Stomach (tissue), 9 donors: Measurements from ENCODE around the gene CHCHD6. TPM values are rescaled to one million over a fixed set of nuclear protein-coding genes. Genes with fewer than 3 reads are reported as not detected.

Experiments used
- DNase-seq, 2 donors: peaks; one replicate each; pipeline versions ENCODE4 v3.0.0 to v3.0.0-alpha.2; 2013 to 2019
- H3K27ac ChIP-seq, 5 donors: fragments of 200-600 bp in 4 of 5; sonication (generic) in 4 of 5; one replicate each; pipeline ENCODE4 v1.5.1; 2013 to 2019; ENCODE audit warnings: mild to moderate bottlenecking in 1 of 5, moderate library complexity in 1 of 5
- H3K27me3 ChIP-seq, 3 donors: fragments of 200-600 bp; sonication (generic); one replicate each; pipeline ENCODE4 v1.5.1; 2017 to 2019; ENCODE audit warnings: mixed run types in 1 of 3
- H3K36me3 ChIP-seq, 4 donors: fragments of 200-600 bp; sonication (generic); 1 replicate in 3 of 4; 2 replicates in 1 of 4; pipeline ENCODE4 v1.5.1; 2016 to 2019
- H3K4me1 ChIP-seq, 4 donors: fragments of 200-600 bp; sonication (generic); one replicate each; pipeline ENCODE4 v1.5.1; 2016 to 2019
- H3K4me3 ChIP-seq, 4 donors: fragments of 200-600 bp; sonication (generic) in 3 of 4; one replicate each; pipeline ENCODE4 v1.5.1; 2016 to 2019; ENCODE audit warnings: mild to moderate bottlenecking in 1 of 4
- H3K9me3 ChIP-seq, 4 donors: fragments of 200-600 bp; sonication (generic); one replicate each; pipeline ENCODE4 v1.5.1; 2016 to 2019
- CTCF ChIP-seq, 7 experiments: fragments of 450-650 bp in 4 of 7; fragments of 200-600 bp in 3 of 7; sonication (generic) in 3 of 7; IDR thresholded peaks; one replicate each; pipeline ENCODE4 v1.5.1; 2016 to 2019; ENCODE audit warnings: antibody characterized with exemption in 7 of 7, control low read depth in 2 of 7, mild to moderate bottlenecking in 1 of 7
- EP300 ChIP-seq: sonication (generic); formaldehyde crosslinking; IDR thresholded peaks from one replicate; pipeline ENCODE4 v1.6.1; 2017; ENCODE audit warnings: antibody characterized with exemption
- POLR2A ChIP-seq, 4 donors: fragments of 450-650 bp; IDR thresholded peaks; one replicate each; pipeline ENCODE4 v1.6.1; 2016; ENCODE audit warnings: antibody characterized with exemption in 4 of 4, control low read depth in 2 of 4, mild to moderate bottlenecking in 1 of 4, moderate library complexity in 1 of 4
- POLR2AphosphoS5 ChIP-seq, 3 donors: sonication (generic); formaldehyde crosslinking; IDR thresholded peaks; one replicate each; pipeline ENCODE4 v1.6.1; 2016; ENCODE audit warnings: antibody characterized with exemption in 3 of 3
- WGBS, 5 donors: extraction: QIAGEN DNeasy Blood & Tissue Kit in 3 of 5; methylation state at CpG; one replicate each; pipeline versions ENCODE4 v1.1.5 to v1.1.7; 2013 to 2018; 5-methylcytosine and 5-hydroxymethylcytosine counted together
- intact Hi-C: fragments of 100-400 bp; cut with DNase I; formaldehyde crosslinking; loops from one replicate; pipeline ENCODE4 v1.15.1; 2023; ENCODE audit warnings: low total_unique reads
- polyA plus RNA-seq, 3 donors: library from polyadenylated mRNA; stranded (reverse); fragments of 200-250 nt; gene quantifications; one replicate each; pipeline ENCODE4 v1.2.3, GENCODE V29; 2013
- total RNA-seq, 5 donors: library from RNA; depleted of rRNA; stranded (reverse); fragments of >200 nt; gene quantifications; one replicate each; pipeline versions ENCODE4 v1.1.0 to v1.2.3, GENCODE V29; 2014 to 2016
- donor health status: healthy with polysubstance abuse.
- donor health status: Bipolar disorder and iron deficiency.
- donor health status: healthy.

Gene CHCHD6
- total and polyA plus RNA-seq, 8 donors = 4.0 to 40.8 (median 11.9) TPM; not detected in 1

GRCh38 chr3:126704494-126705214 lies 614 bp downstream of the CHCHD6 start:
- Histone ChIP-seq H3K4me3 (peak overlapping the region; percentile 80 to 94 (median 90)), H3K9me3 (no peaks in the 10 kb centered on the region), H3K4me1 (peaks cover 6 to 20% (median 18%) of the 10 kb centered on the region in 4 donors), H3K27me3 (peaks cover 0 to 3% (median 0%) of the 10 kb centered on the region in 3 donors), H3K27ac (peak overlapping the region in 3 of 5 donors; percentile 39 to 61 (median 61)), H3K36me3 (no peaks in the 10 kb centered on the region)
- DNase-seq = peak in 1 of 2 donors; percentile 23
- 8 to 16% (median 11%) methylated on average over 31 to 44 of the region's 44 CpGs for WGBS, 5 donors
- intact Hi-C loops = no loop called here
- TF ChIP-seq CTCF (IDR thresholded peaks at IDR 0.05) (no peak), POLR2A (IDR thresholded peaks at IDR 0.05) (no peak), EP300 (no peak), POLR2AphosphoS5 (IDR thresholded peaks at IDR 0.05) (no peak)

- no peak overlapping the region for H3K27ac ChIP-seq
- TF ChIP-seq EP300 (no peak), POLR2A (IDR thresholded peaks at IDR 0.05) (no peak), CTCF (IDR thresholded peaks at IDR 0.05) (no peak), POLR2AphosphoS5 (IDR thresholded peaks at IDR 0.05) (no peak)
- intact Hi-C loops = no loop called here
- H3K4me1 ChIP-seq = peaks cover 6 to 20% (median 18%) of the 10 kb centered on the region in 4 donors
- H3K36me3 ChIP-seq = no peaks in the 10 kb centered on the region
- H3K27me3 ChIP-seq = no peaks in the 10 kb centered on the region
- 86 to 92% (median 89%) methylated on average over 3 of the region's 3 CpGs for WGBS, 5 donors
- DNase-seq = no peak
- no peak overlapping the region for H3K4me3 ChIP-seq
- no peaks in the 10 kb centered on the region for H3K9me3 ChIP-seq
Observed at GRCh38 chr3:126706631-126707030, 2.6 kb downstream of the CHCHD6 start.

- Histone ChIP-seq H3K27me3 (no peaks in the 10 kb centered on the region), H3K4me3 (no peak overlapping the region), H3K27ac (no peak overlapping the region), H3K36me3 (no peaks in the 10 kb centered on the region), H3K4me1 (no peaks in the 10 kb centered on the region), H3K9me3 (no peaks in the 10 kb centered on the region)
- 93 to 96% (median 95%) methylated on average over 8 of the region's 8 CpGs for WGBS, 5 donors
- no peak for DNase-seq
- no peak for TF ChIP-seq POLR2A (IDR thresholded peaks at IDR 0.05)
- no peak for TF ChIP-seq EP300
- no peak for TF ChIP-seq POLR2AphosphoS5 (IDR thresholded peaks at IDR 0.05)
- TF ChIP-seq CTCF (IDR thresholded peaks at IDR 0.05) = no peak
- intact Hi-C loops = no loop called here
Observed at GRCh38 chr3:126711121-126711760, 7.2 kb downstream of the CHCHD6 start.

GRCh38 chr3:126713199-126713598 lies 9.2 kb downstream of the CHCHD6 start:
- 91 to 99% (median 96%) methylated on average over 7 of the region's 7 CpGs for WGBS, 5 donors
- Histone ChIP-seq H3K4me3 (no peak overlapping the region), H3K27ac (no peak overlapping the region), H3K36me3 (no peaks in the 10 kb centered on the region), H3K27me3 (no peaks in the 10 kb centered on the region), H3K4me1 (no peaks in the 10 kb centered on the region), H3K9me3 (no peaks in the 10 kb centered on the region)
- TF ChIP-seq EP300 (no peak), CTCF (IDR thresholded peaks at IDR 0.05) (no peak), POLR2AphosphoS5 (IDR thresholded peaks at IDR 0.05) (no peak), POLR2A (IDR thresholded peaks at IDR 0.05) (no peak)
- no peak for DNase-seq
- intact Hi-C loops = no loop called here
